ENCODE results near the gene INAVA.

The INAVA gene

DNA sequence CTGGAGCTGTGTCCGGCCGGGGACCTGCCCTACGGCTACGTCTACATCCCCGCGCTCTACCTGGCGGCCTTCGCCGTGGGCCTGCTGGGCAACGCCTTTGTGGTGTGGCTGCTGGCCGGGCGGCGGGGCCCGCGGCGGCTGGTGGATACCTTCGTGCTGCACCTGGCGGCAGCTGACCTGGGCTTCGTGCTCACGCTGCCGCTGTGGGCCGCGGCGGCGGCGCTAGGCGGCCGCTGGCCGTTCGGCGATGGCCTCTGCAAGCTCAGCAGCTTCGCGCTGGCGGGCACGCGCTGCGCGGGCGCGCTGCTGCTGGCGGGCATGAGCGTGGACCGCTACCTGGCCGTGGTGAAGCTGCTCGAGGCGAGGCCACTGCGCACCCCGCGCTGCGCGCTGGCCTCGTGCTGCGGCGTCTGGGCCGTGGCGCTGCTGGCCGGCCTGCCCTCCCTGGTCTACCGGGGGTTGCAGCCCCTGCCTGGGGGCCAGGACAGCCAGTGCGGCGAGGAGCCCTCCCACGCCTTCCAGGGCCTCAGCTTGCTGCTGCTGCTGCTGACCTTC is 21.5 kb upstream of the INAVA start:
- Histone ChIP-seq H3K4me3 (no peak overlapping the region), H3K36me3 (ENCODE audit: insufficient read depth, low read length) (no peaks in the 10 kb centered on the region)
- no peak for DNase-seq (ENCODE audit: low read depth, low spot score)

DNA sequence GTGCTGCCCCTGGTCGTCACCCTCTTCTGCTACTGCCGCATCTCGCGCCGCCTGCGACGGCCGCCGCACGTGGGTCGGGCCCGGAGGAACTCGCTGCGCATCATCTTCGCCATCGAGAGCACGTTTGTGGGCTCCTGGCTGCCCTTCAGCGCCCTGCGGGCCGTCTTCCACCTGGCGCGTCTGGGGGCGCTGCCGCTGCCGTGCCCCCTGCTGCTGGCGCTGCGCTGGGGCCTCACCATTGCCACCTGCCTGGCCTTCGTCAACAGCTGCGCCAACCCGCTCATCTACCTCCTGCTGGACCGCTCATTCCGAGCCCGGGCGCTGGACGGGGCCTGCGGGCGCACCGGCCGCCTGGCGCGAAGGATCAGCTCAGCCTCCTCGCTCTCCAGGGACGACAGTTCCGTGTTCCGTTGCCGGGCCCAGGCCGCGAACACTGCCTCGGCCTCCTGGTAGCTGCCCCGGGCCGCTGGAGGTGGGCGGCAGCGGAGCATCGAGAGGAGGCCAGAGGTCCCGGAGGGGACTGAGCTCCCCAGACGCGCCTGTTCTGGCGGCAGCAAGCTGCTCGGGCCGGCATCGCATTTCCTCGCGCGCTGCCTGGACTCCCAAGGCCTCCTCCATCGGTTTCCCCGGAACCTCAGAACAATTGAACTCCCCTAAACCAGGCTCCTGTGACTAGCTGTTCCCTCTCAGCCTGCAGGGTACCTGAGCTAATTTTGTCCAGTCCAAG is 20.9 kb upstream of the INAVA start:
- Histone ChIP-seq H3K9me3 (ENCODE audit: low read depth, low read length) (no peaks in the 10 kb centered on the region), H3K9ac (ENCODE audit: insufficient read length) (no peak overlapping the region), H3K27ac (no peak overlapping the region), H3K36me3 (ENCODE audit: insufficient read depth, low read length) (no peaks in the 10 kb centered on the region), H3K4me3 (no peak overlapping the region)
- TF ChIP-seq POLR2AphosphoS5 (IDR thresholded peaks at IDR 0.05; ENCODE audit: borderline replicate concordance, low read depth, low read length) (no peak), FOXP2 (optimal IDR thresholded peaks at IDR 0.05; ENCODE audit: control extremely low read depth, extremely low read length, insufficient read depth) (no peak), EZH2 (IDR thresholded peaks at IDR 0.05) (no peak)
- no peak for DNase-seq (ENCODE audit: low read depth, low spot score)

More for the DNA sequence above, 21.5 kb upstream of the INAVA start:
- TF ChIP-seq FOXP2 (optimal IDR thresholded peaks at IDR 0.05; ENCODE audit: control extremely low read depth, extremely low read length, insufficient read depth) (no peak), POLR2AphosphoS5 (IDR thresholded peaks at IDR 0.05; ENCODE audit: borderline replicate concordance, low read depth, low read length) (no peak), EZH2 (IDR thresholded peaks at IDR 0.05) (no peak)
- no peak overlapping the region for H3K9ac ChIP-seq (ENCODE audit: insufficient read length)
- no peaks in the 10 kb centered on the region for H3K9me3 ChIP-seq (ENCODE audit: low read depth, low read length)
- H3K27ac ChIP-seq, result no peak overlapping the region

DNA sequence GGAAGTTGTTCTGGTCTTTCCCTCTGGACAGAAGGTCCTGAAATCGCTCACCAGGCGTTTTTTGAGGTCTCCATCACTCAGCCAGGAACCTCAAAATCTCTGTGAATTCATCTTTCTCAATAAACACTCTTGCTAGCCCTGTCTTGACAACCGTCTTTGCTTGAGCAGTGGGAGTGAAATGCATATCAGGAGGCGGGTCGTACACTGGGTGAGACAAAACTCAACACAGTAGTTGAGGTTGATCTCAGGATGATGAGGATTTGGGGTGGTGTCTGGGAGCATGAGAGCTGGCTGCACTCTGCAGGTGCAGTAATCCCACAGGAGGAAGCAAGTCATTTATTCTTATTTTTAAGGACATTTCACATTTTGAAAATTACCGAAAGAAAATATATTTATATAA is 20.0 kb upstream of the INAVA start:
- H3K9me3 ChIP-seq (ENCODE audit: low read depth, low read length), result no peaks in the 10 kb centered on the region
- no peaks in the 10 kb centered on the region for H3K36me3 ChIP-seq (ENCODE audit: insufficient read depth, low read length)
- no peak overlapping the region for H3K9ac ChIP-seq (ENCODE audit: insufficient read length)
- H3K4me3 ChIP-seq, result no peak overlapping the region
- TF ChIP-seq POLR2AphosphoS5 (IDR thresholded peaks at IDR 0.05; ENCODE audit: borderline replicate concordance, low read depth, low read length) (no peak), EZH2 (IDR thresholded peaks at IDR 0.05) (no peak), FOXP2 (optimal IDR thresholded peaks at IDR 0.05; ENCODE audit: control extremely low read depth, extremely low read length, insufficient read depth) (no peak)
- H3K27ac ChIP-seq, result no peak overlapping the region
- no peak for DNase-seq (ENCODE audit: low read depth, low spot score)

DNA sequence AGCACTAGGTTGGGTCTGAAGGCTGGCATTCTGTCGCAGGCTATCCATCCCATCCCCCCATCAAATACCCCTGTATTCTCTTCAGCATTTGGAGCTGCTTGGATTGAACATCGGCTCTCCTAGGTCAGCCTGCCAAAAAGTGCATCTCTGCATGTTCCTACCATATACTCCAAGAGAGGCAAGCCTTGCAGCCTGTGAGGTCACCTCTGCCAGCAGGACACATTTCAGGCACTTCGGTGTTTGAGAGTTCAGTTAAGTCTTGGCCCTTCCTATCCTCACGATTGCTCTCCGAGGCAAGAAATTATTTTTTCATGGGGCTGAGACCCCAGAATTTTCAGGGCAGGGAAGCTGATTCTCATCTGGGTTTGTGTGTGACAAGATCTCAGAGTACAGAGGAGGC is 19.3 kb upstream of the INAVA start:
- Histone ChIP-seq H3K4me3 (no peak overlapping the region), H3K27ac (no peak overlapping the region), H3K9me3 (ENCODE audit: low read depth, low read length) (no peaks in the 10 kb centered on the region), H3K36me3 (ENCODE audit: insufficient read depth, low read length) (no peaks in the 10 kb centered on the region), H3K9ac (ENCODE audit: insufficient read length) (no peak overlapping the region)
- no peak for DNase-seq (ENCODE audit: low read depth, low spot score)
- TF ChIP-seq POLR2AphosphoS5 (IDR thresholded peaks at IDR 0.05; ENCODE audit: borderline replicate concordance, low read depth, low read length) (no peak), FOXP2 (optimal IDR thresholded peaks at IDR 0.05; ENCODE audit: control extremely low read depth, extremely low read length, insufficient read depth) (no peak), EZH2 (IDR thresholded peaks at IDR 0.05) (no peak)

DNA sequence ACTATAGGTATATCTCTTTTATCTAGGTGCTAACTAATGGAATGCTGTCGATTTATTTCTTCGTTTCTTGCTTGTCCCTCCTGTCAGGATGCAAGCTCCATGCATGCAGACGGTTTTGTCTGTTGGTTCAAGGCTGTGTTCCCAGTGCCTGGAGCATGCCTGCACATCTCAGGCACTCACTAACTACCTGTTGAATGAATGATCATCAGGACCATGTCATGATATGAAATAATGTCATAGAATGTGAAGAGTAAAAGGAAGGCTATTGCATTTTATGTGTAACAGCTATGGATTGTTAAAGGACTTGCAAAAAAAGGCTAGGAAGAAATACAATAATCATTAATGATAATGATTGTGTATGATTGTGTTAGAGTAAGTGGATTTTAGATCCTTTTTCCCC is 17.7 kb upstream of the INAVA start:
- no peak overlapping the region for H3K4me3 ChIP-seq
- no peaks in the 10 kb centered on the region for H3K9me3 ChIP-seq (ENCODE audit: low read depth, low read length)
- no peak for DNase-seq (ENCODE audit: low read depth, low spot score)
- H3K9ac ChIP-seq (ENCODE audit: insufficient read length), result no peak overlapping the region
- no peaks in the 10 kb centered on the region for H3K36me3 ChIP-seq (ENCODE audit: insufficient read depth, low read length)
- no peak for TF ChIP-seq POLR2AphosphoS5 (IDR thresholded peaks at IDR 0.05; ENCODE audit: borderline replicate concordance, low read depth, low read length)
- TF ChIP-seq EZH2 (IDR thresholded peaks at IDR 0.05), result no peak
- no peak for TF ChIP-seq FOXP2 (optimal IDR thresholded peaks at IDR 0.05; ENCODE audit: control extremely low read depth, extremely low read length, insufficient read depth)
- H3K27ac ChIP-seq, result no peak overlapping the region

DNA sequence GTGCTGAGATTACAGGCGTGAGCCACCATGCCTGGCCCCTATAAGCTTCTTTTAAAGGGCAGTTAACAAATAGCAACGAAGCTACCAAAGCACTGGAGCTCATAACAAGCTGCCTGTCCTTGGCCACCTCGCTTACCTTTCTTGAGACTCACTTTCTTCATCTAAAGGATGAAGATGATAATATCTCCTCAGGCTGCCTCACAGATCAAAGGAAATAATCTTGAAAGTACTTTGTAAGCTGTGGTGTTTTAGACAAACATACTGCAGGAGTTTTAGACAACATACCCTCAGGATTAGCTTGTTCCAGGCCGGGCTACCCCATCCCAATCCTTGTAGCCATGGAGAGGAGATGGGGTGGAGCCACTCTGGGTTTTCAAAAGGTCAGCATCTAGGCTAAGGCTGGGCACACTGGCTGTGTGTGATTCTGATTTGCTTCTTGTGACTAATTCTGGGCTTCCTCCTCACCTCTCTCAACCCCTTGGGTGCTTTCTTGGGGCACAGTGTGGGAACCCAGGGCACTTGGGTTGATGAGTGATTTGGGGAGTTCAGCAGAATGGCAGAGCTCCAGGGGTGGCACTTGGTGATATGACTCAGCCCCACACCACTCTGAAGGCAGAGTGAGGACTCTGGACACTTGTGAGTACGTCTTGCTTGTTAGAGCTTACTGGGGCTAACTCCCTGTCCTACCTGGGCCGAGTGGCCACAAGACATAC is 16.7 kb upstream of the INAVA start:
- H3K36me3 ChIP-seq (ENCODE audit: insufficient read depth, low read length), result no peaks in the 10 kb centered on the region
- H3K27ac ChIP-seq, result no peak overlapping the region
- no peak for DNase-seq (ENCODE audit: low read depth, low spot score)
- no peak overlapping the region for H3K9ac ChIP-seq (ENCODE audit: insufficient read length)
- H3K9me3 ChIP-seq (ENCODE audit: low read depth, low read length), result no peaks in the 10 kb centered on the region
- no peak for TF ChIP-seq EZH2 (IDR thresholded peaks at IDR 0.05)
- no peak for TF ChIP-seq FOXP2 (optimal IDR thresholded peaks at IDR 0.05; ENCODE audit: control extremely low read depth, extremely low read length, insufficient read depth)
- TF ChIP-seq POLR2AphosphoS5 (IDR thresholded peaks at IDR 0.05; ENCODE audit: borderline replicate concordance, low read depth, low read length), result no peak
- H3K4me3 ChIP-seq, result no peak overlapping the region

DNA sequence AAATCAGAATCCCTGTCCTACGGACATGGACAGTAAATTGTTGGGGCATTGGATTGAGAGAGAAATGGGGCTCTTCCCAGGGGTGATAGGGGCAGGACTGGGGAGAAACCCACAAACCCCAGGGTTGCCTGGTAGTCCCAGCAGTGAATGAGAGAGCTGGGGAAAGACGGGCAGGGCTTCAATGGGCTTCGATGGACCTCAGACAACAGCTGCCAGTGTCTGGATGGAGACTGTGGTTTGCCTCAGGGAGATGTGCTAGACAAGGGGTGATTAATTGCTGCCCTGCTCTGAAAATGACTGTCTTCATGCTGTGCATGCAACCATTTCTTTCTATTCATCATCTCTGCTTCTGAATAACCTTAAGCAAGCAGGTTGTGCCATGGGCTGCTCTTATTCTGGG is 14.5 kb upstream of the INAVA start:
- DNase-seq (ENCODE audit: low read depth, low spot score), result no peak
- H3K27ac ChIP-seq, result no peak overlapping the region
- no peaks in the 10 kb centered on the region for H3K9me3 ChIP-seq (ENCODE audit: low read depth, low read length)
- TF ChIP-seq FOXP2 (optimal IDR thresholded peaks at IDR 0.05; ENCODE audit: control extremely low read depth, extremely low read length, insufficient read depth) (no peak), POLR2AphosphoS5 (IDR thresholded peaks at IDR 0.05; ENCODE audit: borderline replicate concordance, low read depth, low read length) (no peak), EZH2 (IDR thresholded peaks at IDR 0.05) (no peak)
- H3K9ac ChIP-seq (ENCODE audit: insufficient read length), result no peak overlapping the region
- H3K36me3 ChIP-seq (ENCODE audit: insufficient read depth, low read length), result no peaks in the 10 kb centered on the region
- no peak overlapping the region for H3K4me3 ChIP-seq

DNA sequence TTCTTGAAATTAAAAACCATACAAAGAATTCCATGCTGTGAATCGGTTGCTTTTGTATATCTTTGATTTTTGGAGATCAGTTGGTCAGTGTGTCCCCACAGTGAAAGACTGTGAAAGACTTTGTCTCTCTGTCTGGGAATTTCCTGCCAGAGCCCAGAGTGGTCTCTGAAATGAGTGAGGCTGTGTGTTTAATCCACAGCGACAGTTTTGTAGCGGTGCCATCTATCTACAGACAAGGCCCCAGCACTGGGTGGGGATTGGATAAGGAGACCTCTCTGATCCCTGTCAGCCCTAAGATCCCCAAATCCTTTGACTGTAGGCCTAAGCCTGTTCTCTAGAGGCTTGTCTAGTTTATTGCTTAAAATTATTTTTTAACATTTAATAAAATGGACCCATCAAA is 11.6 kb upstream of the INAVA start:
- no peak overlapping the region for H3K9ac ChIP-seq (ENCODE audit: insufficient read length)
- H3K27ac ChIP-seq, result no peak overlapping the region
- no peak for DNase-seq (ENCODE audit: low read depth, low spot score)
- H3K4me3 ChIP-seq, result no peak overlapping the region
- no peaks in the 10 kb centered on the region for H3K9me3 ChIP-seq (ENCODE audit: low read depth, low read length)
- no peak for TF ChIP-seq EZH2 (IDR thresholded peaks at IDR 0.05)
- TF ChIP-seq POLR2AphosphoS5 (IDR thresholded peaks at IDR 0.05; ENCODE audit: borderline replicate concordance, low read depth, low read length), result no peak
- no peak for TF ChIP-seq FOXP2 (optimal IDR thresholded peaks at IDR 0.05; ENCODE audit: control extremely low read depth, extremely low read length, insufficient read depth)
- no peaks in the 10 kb centered on the region for H3K36me3 ChIP-seq (ENCODE audit: insufficient read depth, low read length)

Measured in SK-N-MC (cell line).